Thoracic aorta (tissue), 2 donors: ENCODE data around the gene BRMS1. TPM values are rescaled to one million over a fixed set of nuclear protein-coding genes. Genes with fewer than 3 reads are reported as not detected.

Source experiments
- ATAC-seq: fragments of 150-250 bp; one replicate; pipeline ENCODE4 v1.8.0; 2017; ENCODE audit warnings: low read depth; ENCODE audit not compliant: insufficient number of reproducible peaks, low FRiP score
- DNase-seq: peaks from one replicate; pipeline ENCODE4 v3.0.0-alpha.2; 2020; ENCODE audit warnings: low spot score
- H3K27ac ChIP-seq, 2 donors: fragments of 200-600 bp; sonication (generic); 1 replicate in 1 of 2; 2 replicates in 1 of 2; pipeline ENCODE4 v1.5.1; 2016; ENCODE audit warnings: mild to moderate bottlenecking in 2 of 2, moderate library complexity in 2 of 2
- H3K27me3 ChIP-seq: fragments of 200-600 bp; sonication (generic); replicated peaks from 2 replicates; pipeline ENCODE4 v1.6.0; 2016; ENCODE audit warnings: mild to moderate bottlenecking; ENCODE audit not compliant: insufficient read depth
- H3K36me3 ChIP-seq: fragments of 200-600 bp; sonication (generic); one replicate; pipeline ENCODE4 v1.5.1; 2016
- H3K4me1 ChIP-seq, 2 donors: fragments of 200-600 bp; sonication (generic); 1 replicate in 1 of 2; 2 replicates in 1 of 2; pipeline versions ENCODE4 v1.5.1 to v1.6.0; 2016; ENCODE audit warnings: low read depth in 2 of 2, mild to moderate bottlenecking in 1 of 2; ENCODE audit not compliant: control insufficient read depth in 1 of 2
- H3K4me3 ChIP-seq: fragments of 200-600 bp; sonication (generic); 2 replicates; pipeline ENCODE4 v1.5.1; 2016; ENCODE audit warnings: mild to moderate bottlenecking
- H3K9me3 ChIP-seq: fragments of 200-600 bp; sonication (generic); 2 replicates; pipeline ENCODE4 v1.5.1; 2016
- total RNA-seq, 2 donors: library from RNA; depleted of rRNA; stranded (reverse); fragments of >200 nt; gene quantifications; one replicate each; pipeline versions ENCODE4 v1.1.0 to v1.2.3, GENCODE V29; 2016
- TF ChIP-seq, protein P1 (sequence below): fragments of 200-600 bp; sonication (generic); IDR thresholded peaks from one replicate; pipeline ENCODE4 v1.5.1; 2019; ENCODE audit warnings: antibody characterized with exemption

BRMS1 gene
- total RNA-seq, 2 donors from 2014 or later, result 35.0 to 48.1 TPM

DNA sequence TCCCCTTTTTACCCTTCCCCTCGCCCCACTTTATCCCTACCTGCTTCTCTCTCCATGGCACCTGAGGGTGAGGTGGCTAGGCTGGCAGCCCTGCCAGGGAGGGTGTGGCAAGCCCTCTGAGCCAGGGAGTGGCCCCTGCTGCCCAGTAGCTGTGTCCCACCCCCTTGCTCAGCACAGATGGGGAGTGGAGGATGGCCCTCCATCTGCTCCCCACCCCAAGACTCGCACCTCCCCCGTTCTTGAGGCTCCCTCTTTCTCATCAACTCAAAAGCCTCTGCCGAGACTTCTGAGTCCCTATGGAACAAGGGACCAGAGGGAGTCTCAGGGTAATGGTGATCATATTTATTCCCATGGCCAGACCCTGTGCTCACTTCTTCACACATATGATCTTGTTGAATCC, 51.6 kb downstream of the BRMS1 start:
- Histone ChIP-seq H3K9me3 (no peaks in the 10 kb centered on the region), H3K4me3 (no peak overlapping the region), H3K4me1 (peaks cover 12 to 21% of the 10 kb centered on the region in 2 donors), H3K27ac (no peak overlapping the region), H3K27me3 (no peaks in the 10 kb centered on the region), H3K36me3 (no peaks in the 10 kb centered on the region)
- ATAC-seq (no peak), DNase-seq (no peak)
- TF ChIP-seq, protein P1, sequence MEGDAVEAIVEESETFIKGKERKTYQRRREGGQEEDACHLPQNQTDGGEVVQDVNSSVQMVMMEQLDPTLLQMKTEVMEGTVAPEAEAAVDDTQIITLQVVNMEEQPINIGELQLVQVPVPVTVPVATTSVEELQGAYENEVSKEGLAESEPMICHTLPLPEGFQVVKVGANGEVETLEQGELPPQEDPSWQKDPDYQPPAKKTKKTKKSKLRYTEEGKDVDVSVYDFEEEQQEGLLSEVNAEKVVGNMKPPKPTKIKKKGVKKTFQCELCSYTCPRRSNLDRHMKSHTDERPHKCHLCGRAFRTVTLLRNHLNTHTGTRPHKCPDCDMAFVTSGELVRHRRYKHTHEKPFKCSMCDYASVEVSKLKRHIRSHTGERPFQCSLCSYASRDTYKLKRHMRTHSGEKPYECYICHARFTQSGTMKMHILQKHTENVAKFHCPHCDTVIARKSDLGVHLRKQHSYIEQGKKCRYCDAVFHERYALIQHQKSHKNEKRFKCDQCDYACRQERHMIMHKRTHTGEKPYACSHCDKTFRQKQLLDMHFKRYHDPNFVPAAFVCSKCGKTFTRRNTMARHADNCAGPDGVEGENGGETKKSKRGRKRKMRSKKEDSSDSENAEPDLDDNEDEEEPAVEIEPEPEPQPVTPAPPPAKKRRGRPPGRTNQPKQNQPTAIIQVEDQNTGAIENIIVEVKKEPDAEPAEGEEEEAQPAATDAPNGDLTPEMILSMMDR, result no peak

- Histone ChIP-seq H3K36me3 (no peaks in the 10 kb centered on the region), H3K4me3 (peak overlapping the region; percentile 71), H3K9me3 (no peaks in the 10 kb centered on the region), H3K27ac (no peak overlapping the region), H3K4me1 (peaks cover 18 to 27% of the 10 kb centered on the region in 2 donors), H3K27me3 (no peaks in the 10 kb centered on the region)
- TF ChIP-seq, protein P1, result no peak
- DNase-seq (no peak), ATAC-seq (no peak)
Measured at GRCh38 chr11:66292543-66293332, 52.2 kb downstream of the BRMS1 start.

- Histone ChIP-seq H3K27ac (no peak within 1 kb of the TSS), H3K27me3 (no peaks in the 10 kb centered on the region), H3K36me3 (no peaks in the 10 kb centered on the region), H3K4me3 (peak within 1 kb of the TSS; percentile 71), H3K4me1 (peaks cover 22 to 35% of the 10 kb centered on the region in 2 donors), H3K9me3 (no peaks in the 10 kb centered on the region)
- TF ChIP-seq, protein P1, result no peak
- ATAC-seq (no peak), DNase-seq (no peak)
Measured at GRCh38 chr11:66291706-66292542, 53.0 kb downstream of the BRMS1 start, which contains the start of gene TMEM151A. Gene TMEM151A (plus strand): TSS chr11:66291894. CDS start chr11:66292014, 120 bp downstream.

DNA sequence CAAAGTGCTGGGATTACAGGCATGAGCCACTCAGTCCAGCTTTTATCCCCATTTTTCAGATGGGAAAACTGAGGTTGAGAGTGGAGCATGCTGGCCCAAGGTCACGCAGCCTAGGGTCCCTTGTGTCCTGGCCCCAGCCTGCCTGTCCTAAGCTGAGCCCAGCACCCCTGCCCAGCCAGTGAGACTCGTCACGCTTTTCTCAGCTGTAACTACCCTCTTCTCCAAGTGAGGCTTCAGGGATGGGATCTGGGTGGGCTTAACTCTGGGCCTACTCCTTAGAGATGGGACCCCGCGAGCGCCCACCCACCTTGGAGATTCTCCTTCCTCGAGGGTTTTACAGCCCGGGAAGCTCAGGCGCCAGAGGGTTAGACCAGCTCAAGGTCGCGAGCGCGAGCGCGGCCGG, 53.6 kb downstream of the BRMS1 start:
- Histone ChIP-seq H3K27me3 (no peaks in the 10 kb centered on the region), H3K36me3 (no peaks in the 10 kb centered on the region), H3K4me1 (peaks cover 22 to 37% of the 10 kb centered on the region in 2 donors), H3K27ac (no peak overlapping the region), H3K4me3 (peak overlapping the region; percentile 71), H3K9me3 (no peaks in the 10 kb centered on the region)
- TF ChIP-seq, protein P1, result no peak
- DNase-seq, result no peak
- ATAC-seq, result no peak

DNA sequence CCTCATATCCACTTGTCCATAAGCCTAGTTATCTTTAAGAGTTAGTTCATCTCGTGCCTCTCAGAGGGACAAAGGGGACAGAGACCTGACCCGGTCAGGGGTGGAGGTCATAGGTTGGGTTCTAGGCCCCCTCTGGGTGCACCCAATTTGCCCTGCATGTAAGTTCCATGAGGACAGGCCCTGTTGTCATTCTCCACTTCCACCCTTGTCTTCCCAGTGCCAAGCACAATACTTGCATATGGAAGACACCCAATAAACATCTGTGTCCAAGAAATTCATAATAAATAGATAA, 54.6 kb downstream of the BRMS1 start:
- Histone ChIP-seq H3K36me3 (no peaks in the 10 kb centered on the region), H3K27ac (no peak overlapping the region), H3K27me3 (no peaks in the 10 kb centered on the region), H3K4me1 (peaks cover 22 to 39% of the 10 kb centered on the region in 2 donors), H3K9me3 (no peaks in the 10 kb centered on the region), H3K4me3 (no peak overlapping the region)
- DNase-seq (no peak), ATAC-seq (no peak)
- TF ChIP-seq, protein P1, result no peak
